ENCODE results near the gene GOLGA8Q. TPM values are rescaled to one million over a fixed set of nuclear protein-coding genes. Genes with fewer than 3 reads are reported as not detected.
"Not testable (repeated sequence)": the region's sequence is repeated elsewhere in the genome, so short reads cannot be mapped to it uniquely, and the experiment has no call there.

GOLGA8Q gene
- total RNA-seq, result 1 to 10 TPM in 1 of 2 donors, under 1 TPM in 1; 0.47 to 2.7 TPM
- polyA plus RNA-seq, result under 1 TPM; 0.14 to 0.68 TPM

GRCh38 chr15:30551750-30552149 lies at the start of gene GOLGA8Q:
Gene GOLGA8Q, plus strand, starts transcription at chr15:30552050. Its CDS starts 28 bp downstream, at chr15:30552078.
- not testable (repeated sequence) for DNase-seq (ENCODE audit: low spot score); H3K4me1 ChIP-seq (ENCODE audit: control insufficient read depth in 4 of 4, insufficient read depth in 4 of 4, low read length in 3 of 4); H3K9ac ChIP-seq (ENCODE audit: low read depth in 1 of 2, low read length in 2 of 2); H3K4me3 ChIP-seq (ENCODE audit: low read depth in 1 of 3, low read length in 3 of 3); H3K27me3 ChIP-seq (ENCODE audit: control insufficient read depth in 4 of 4, insufficient read depth in 4 of 4, low read length in 3 of 4); H3K9me3 ChIP-seq (ENCODE audit: control insufficient read depth in 4 of 4, low read length in 3 of 4); H3K27ac ChIP-seq (ENCODE audit: low read depth in 1 of 2, low read length in 2 of 2); H3K36me3 ChIP-seq (ENCODE audit: control insufficient read depth in 4 of 4, insufficient read depth in 3 of 4, low read depth in 1 of 4, low read length in 3 of 4)
- 100% methylated on average over 4 of the region's 9 CpGs for WGBS

GRCh38 chr15:30502904-30503781 lies 48.7 kb upstream of the GOLGA8Q start:
- H3K9ac ChIP-seq (ENCODE audit: low read depth in 1 of 2, low read length in 2 of 2); H3K9me3 ChIP-seq (ENCODE audit: control insufficient read depth in 4 of 4, low read length in 3 of 4): not testable (repeated sequence)
- WGBS, result 91% methylated on average over 5 of the region's 11 CpGs

GRCh38 chr15:30504162-30504843 lies 47.5 kb upstream of the GOLGA8Q start:
- H3K27ac ChIP-seq (ENCODE audit: low read depth in 1 of 2, low read length in 2 of 2); H3K9me3 ChIP-seq (ENCODE audit: control insufficient read depth in 4 of 4, low read length in 3 of 4); DNase-seq (ENCODE audit: low spot score); H3K27me3 ChIP-seq (ENCODE audit: control insufficient read depth in 4 of 4, insufficient read depth in 4 of 4, low read length in 3 of 4); H3K9ac ChIP-seq (ENCODE audit: low read depth in 1 of 2, low read length in 2 of 2); H3K4me3 ChIP-seq (ENCODE audit: low read depth in 1 of 3, low read length in 3 of 3); H3K4me1 ChIP-seq (ENCODE audit: control insufficient read depth in 4 of 4, insufficient read depth in 4 of 4, low read length in 3 of 4); H3K36me3 ChIP-seq (ENCODE audit: control insufficient read depth in 4 of 4, insufficient read depth in 3 of 4, low read depth in 1 of 4, low read length in 3 of 4): not testable (repeated sequence)
- 83% methylated on average over 5 of the region's 5 CpGs for whole genome bisulfite sequencing

More at GRCh38 chr15:30502904-30503781, 48.7 kb upstream of the GOLGA8Q start:
- H3K27me3 ChIP-seq (ENCODE audit: control insufficient read depth in 4 of 4, insufficient read depth in 4 of 4, low read length in 3 of 4); H3K36me3 ChIP-seq (ENCODE audit: control insufficient read depth in 4 of 4, insufficient read depth in 3 of 4, low read depth in 1 of 4, low read length in 3 of 4); H3K4me3 ChIP-seq (ENCODE audit: low read depth in 1 of 3, low read length in 3 of 3); DNase-seq (ENCODE audit: low spot score); H3K4me1 ChIP-seq (ENCODE audit: control insufficient read depth in 4 of 4, insufficient read depth in 4 of 4, low read length in 3 of 4); H3K27ac ChIP-seq (ENCODE audit: low read depth in 1 of 2, low read length in 2 of 2): not testable (repeated sequence)

- H3K27ac ChIP-seq (ENCODE audit: low read depth in 1 of 2, low read length in 2 of 2); H3K27me3 ChIP-seq (ENCODE audit: control insufficient read depth in 4 of 4, insufficient read depth in 4 of 4, low read length in 3 of 4); H3K9me3 ChIP-seq (ENCODE audit: control insufficient read depth in 4 of 4, low read length in 3 of 4); H3K9ac ChIP-seq (ENCODE audit: low read depth in 1 of 2, low read length in 2 of 2); DNase-seq (ENCODE audit: low spot score); H3K4me1 ChIP-seq (ENCODE audit: control insufficient read depth in 4 of 4, insufficient read depth in 4 of 4, low read length in 3 of 4); H3K4me3 ChIP-seq (ENCODE audit: low read depth in 1 of 3, low read length in 3 of 3); H3K36me3 ChIP-seq (ENCODE audit: control insufficient read depth in 4 of 4, insufficient read depth in 3 of 4, low read depth in 1 of 4, low read length in 3 of 4): not testable (repeated sequence)
- WGBS, result no CpG with 5 or more reads among the region's 4 CpGs
Measured at GRCh38 chr15:30514545-30514944, 37.3 kb upstream of the GOLGA8Q start.

- H3K9ac ChIP-seq (ENCODE audit: low read depth in 1 of 2, low read length in 2 of 2); H3K27ac ChIP-seq (ENCODE audit: low read depth in 1 of 2, low read length in 2 of 2); H3K9me3 ChIP-seq (ENCODE audit: control insufficient read depth in 4 of 4, low read length in 3 of 4); H3K4me3 ChIP-seq (ENCODE audit: low read depth in 1 of 3, low read length in 3 of 3); H3K4me1 ChIP-seq (ENCODE audit: control insufficient read depth in 4 of 4, insufficient read depth in 4 of 4, low read length in 3 of 4); H3K27me3 ChIP-seq (ENCODE audit: control insufficient read depth in 4 of 4, insufficient read depth in 4 of 4, low read length in 3 of 4); H3K36me3 ChIP-seq (ENCODE audit: control insufficient read depth in 4 of 4, insufficient read depth in 3 of 4, low read depth in 1 of 4, low read length in 3 of 4); DNase-seq (ENCODE audit: low spot score): not testable (repeated sequence)
- 87% methylated on average over 4 of the region's 7 CpGs for WGBS
Measured at GRCh38 chr15:30523453-30524243, 28.2 kb upstream of the GOLGA8Q start.

GRCh38 chr15:30525912-30526311 lies 25.9 kb upstream of the GOLGA8Q start:
- H3K4me3 ChIP-seq (ENCODE audit: low read depth in 1 of 3, low read length in 3 of 3); DNase-seq (ENCODE audit: low spot score); H3K36me3 ChIP-seq (ENCODE audit: control insufficient read depth in 4 of 4, insufficient read depth in 3 of 4, low read depth in 1 of 4, low read length in 3 of 4); H3K4me1 ChIP-seq (ENCODE audit: control insufficient read depth in 4 of 4, insufficient read depth in 4 of 4, low read length in 3 of 4); H3K9ac ChIP-seq (ENCODE audit: low read depth in 1 of 2, low read length in 2 of 2); H3K9me3 ChIP-seq (ENCODE audit: control insufficient read depth in 4 of 4, low read length in 3 of 4); H3K27ac ChIP-seq (ENCODE audit: low read depth in 1 of 2, low read length in 2 of 2); H3K27me3 ChIP-seq (ENCODE audit: control insufficient read depth in 4 of 4, insufficient read depth in 4 of 4, low read length in 3 of 4): not testable (repeated sequence)
- WGBS, result 100% methylated on average over 1 of the region's 4 CpGs

GRCh38 chr15:30529049-30529448 lies 22.8 kb upstream of the GOLGA8Q start:
- WGBS, result no CpG with 5 or more reads among the region's 3 CpGs
- H3K4me3 ChIP-seq (ENCODE audit: low read depth in 1 of 3, low read length in 3 of 3); H3K4me1 ChIP-seq (ENCODE audit: control insufficient read depth in 4 of 4, insufficient read depth in 4 of 4, low read length in 3 of 4); H3K27me3 ChIP-seq (ENCODE audit: control insufficient read depth in 4 of 4, insufficient read depth in 4 of 4, low read length in 3 of 4); H3K9ac ChIP-seq (ENCODE audit: low read depth in 1 of 2, low read length in 2 of 2); H3K27ac ChIP-seq (ENCODE audit: low read depth in 1 of 2, low read length in 2 of 2); H3K9me3 ChIP-seq (ENCODE audit: control insufficient read depth in 4 of 4, low read length in 3 of 4); H3K36me3 ChIP-seq (ENCODE audit: control insufficient read depth in 4 of 4, insufficient read depth in 3 of 4, low read depth in 1 of 4, low read length in 3 of 4); DNase-seq (ENCODE audit: low spot score): not testable (repeated sequence)

- not testable (repeated sequence) for H3K4me1 ChIP-seq (ENCODE audit: control insufficient read depth in 4 of 4, insufficient read depth in 4 of 4, low read length in 3 of 4); H3K36me3 ChIP-seq (ENCODE audit: control insufficient read depth in 4 of 4, insufficient read depth in 3 of 4, low read depth in 1 of 4, low read length in 3 of 4); H3K27me3 ChIP-seq (ENCODE audit: control insufficient read depth in 4 of 4, insufficient read depth in 4 of 4, low read length in 3 of 4); H3K9ac ChIP-seq (ENCODE audit: low read depth in 1 of 2, low read length in 2 of 2); H3K9me3 ChIP-seq (ENCODE audit: control insufficient read depth in 4 of 4, low read length in 3 of 4); H3K27ac ChIP-seq (ENCODE audit: low read depth in 1 of 2, low read length in 2 of 2); H3K4me3 ChIP-seq (ENCODE audit: low read depth in 1 of 3, low read length in 3 of 3)
- WGBS, result 18% methylated on average over 3 of the region's 6 CpGs
- DNase-seq (ENCODE audit: low spot score), result peak; percentile 32
Measured at GRCh38 chr15:30566949-30567348, 15.1 kb downstream of the GOLGA8Q start.
